Iris pigment epithelial cell (primary cell): ENCODE measurements around the gene GPR146.

Experiments
- DNase-seq: peaks from one replicate; pipeline ENCODE4 v3.0.0-alpha.2; 2011; ENCODE audit warnings: low read depth

The GPR146 gene

DNA sequence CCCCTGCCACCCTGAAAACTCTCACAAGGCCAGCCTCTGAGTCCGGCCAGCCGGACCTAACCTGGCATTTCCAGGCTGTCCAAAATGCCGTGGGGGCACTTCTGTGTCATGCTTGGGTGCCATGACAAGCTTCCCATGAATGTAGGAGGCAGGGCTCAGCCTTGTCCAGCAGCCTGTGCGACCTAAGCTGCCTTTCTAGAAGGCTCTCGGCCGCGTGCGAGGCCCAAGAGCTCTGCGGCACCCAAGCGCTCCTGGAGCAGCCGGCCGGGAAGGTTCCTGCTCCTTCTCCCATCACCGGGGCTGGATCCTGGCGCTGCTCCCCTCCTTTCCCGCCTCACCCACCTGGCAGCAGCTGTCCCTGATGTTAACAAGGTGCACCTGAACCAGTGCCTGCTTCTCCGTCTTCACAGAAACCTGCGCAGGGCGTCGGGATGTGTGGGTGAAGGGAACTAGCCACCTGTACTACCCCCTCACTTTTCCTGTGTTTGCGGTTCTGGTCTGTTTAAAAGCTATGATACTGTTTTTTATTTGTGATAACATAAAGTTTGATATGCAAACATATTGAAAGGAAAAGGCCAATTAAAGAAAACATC is 49.7 kb downstream of the GPR146 start:
- no peak for DNase-seq

DNA sequence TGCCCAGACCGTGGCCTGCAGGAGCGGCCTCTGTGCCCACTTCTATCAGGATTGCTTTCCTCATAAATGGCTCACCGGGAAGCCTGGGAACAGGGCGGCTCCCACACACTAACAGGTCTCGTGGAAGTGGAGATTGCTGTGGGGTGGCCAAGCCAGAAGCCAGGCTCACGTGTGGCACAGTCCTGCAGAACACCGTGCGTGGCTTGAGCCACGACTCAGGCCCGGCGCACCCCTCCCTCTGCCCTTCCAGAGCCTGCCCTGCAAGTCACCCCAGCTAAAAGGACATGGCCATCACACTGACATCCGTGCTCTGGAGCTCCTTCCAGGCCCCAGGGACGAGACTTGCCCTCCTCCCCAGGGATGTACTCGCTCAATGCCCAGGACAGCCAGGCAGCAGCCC is 50.5 kb downstream of the GPR146 start:
- DNase-seq, result no peak

DNA sequence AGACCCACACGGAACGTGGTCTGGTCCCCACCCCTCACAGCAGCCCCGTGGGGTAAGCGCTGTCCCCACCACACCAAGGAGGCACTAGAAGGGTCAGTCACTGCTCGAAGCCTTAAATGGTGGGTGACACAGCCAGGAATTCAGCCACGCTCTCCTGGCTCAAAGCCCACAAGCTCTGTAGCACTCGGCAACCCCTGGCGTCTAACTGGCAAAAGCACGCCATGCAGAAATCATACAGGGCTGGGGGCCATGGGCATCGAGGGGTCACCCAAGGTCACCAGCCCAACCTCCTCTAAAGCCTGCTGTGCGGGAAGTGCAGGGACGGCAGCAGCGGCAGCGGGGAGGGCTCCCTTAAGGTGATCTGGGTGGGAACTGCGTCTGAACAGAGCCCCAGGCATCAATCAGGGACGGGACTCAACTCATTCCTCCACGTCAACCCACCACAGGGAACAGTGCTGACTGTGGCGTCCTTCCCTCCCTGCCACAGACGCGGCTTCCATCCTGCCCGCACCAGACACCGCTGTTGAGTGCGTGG is 51.3 kb downstream of the GPR146 start:
- no peak for DNase-seq

DNA sequence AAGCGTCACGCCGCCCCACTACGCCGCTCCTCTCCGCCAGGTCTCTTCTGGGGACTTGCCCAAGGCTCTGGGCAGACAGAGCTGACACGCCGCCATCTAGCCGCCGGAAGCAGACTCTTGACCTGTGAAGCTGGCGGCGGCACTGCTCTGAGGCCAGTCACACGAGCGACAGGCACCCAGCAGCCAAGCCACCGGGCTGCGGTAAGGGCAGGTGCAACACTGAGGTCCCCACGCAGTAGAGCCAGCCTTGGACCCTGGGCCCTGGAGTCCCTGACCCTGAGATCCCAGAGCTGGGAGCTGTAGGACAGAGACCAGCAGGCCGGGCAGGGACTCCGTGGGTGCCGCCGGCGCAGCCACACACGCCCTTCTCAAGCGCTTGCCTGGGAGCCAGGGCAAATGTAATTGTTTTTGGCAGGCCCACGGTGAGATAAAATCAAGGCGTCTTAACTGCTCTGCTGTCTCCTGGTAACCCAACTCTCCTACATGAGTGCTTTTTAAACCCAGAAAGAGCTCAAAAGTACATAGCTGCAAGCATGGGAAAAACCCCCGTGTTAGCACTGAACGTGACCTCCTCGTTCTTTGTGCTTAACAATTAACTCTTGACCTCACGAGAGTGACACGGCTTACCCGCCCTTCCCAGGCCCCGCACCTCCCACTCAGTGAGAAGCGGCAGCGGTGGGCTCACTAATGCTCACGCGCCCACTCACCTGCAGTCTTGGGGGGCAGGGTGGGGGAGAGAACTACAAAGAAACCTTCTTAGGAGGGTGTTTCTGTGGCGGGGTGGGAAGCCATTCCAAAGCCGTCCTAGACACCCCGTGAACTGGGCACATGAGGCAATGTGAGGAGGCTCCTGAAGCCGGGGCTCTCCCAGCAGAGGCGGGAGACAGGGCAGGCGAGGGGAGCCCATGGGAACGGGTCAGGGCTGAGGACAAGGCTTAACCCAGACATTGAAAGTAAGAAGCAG is 52.1 kb downstream of the GPR146 start:
- no peak for DNase-seq

DNA sequence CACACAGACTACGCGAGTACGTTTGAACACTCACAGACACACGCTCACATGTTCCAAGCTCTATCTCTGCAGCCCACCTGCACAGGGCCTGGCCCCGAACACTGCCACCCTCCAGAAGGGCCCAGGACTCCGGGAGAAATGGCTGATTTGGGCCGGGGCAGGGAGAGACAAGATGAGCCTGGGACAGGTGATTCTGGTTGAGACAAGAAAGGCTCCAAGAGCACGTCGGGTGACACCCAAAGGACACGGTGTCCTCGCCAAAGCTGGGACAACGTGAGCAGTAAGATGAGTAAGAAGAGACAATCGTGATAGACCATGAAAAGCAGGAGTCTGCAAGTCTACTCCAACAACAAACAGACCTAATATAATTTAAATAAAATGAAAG is 52.8 kb downstream of the GPR146 start:
- DNase-seq, result no peak

DNA sequence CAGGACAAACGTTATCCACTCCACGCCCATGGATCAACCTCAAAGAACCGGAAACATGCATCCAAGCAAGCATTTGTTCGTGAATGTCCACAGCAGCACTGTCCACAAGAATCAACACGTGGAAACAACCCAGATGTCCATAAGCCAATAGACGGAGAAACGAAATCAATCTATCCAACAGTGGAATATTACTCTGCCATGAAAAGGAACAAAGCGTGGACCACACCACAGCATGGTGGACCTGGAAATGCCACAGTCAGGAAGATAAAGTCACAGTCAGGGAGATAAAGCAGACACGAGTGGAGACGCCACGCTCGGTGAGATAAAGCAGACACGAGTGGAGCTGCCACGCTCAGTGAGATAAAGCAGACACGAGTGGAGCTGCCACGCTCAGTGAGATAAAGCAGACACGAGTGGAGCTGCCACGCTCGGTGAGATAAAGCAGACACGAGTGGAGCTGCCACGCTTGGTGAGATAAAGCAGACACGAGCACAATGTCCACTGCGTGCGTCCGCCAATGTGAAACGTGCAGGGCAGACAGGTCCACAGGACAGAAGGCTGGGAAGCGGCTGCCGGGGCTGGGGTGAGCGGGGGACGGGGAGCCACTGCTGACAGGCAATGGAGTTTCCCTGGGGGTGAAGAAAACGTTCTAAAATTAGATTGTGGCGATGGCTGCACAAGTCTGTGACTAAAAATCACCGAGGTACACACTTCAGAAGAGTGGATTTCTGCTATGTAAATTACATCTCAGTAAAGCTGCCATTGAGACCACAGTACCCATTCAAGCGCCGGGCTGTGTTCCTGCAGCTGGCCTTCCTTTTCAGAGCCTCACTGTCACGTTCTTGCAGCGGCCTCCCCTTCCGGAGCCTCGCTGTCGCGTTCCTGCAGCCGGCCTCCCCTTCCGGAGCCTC is 54.2 kb downstream of the GPR146 start:
- DNase-seq, result no peak

DNA sequence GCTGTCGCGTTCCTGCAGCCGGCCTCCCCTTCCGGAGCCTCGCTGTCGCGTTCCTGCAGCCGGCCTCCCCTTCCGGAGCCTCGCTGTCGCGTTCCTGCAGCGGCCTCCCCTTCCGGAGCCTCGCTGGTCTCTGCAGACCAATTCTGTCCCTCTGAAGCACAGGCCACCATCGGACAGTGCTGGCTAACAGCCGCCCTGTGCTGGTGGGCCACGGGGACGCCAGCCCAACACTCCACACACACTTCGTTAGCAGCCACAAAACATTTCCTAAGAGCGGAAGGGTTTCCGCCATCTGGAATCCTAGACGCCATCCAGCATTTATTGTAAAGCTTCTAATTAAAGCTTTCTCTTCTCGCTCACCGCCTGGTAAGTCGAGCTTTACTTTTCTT is 54.8 kb downstream of the GPR146 start:
- DNase-seq, result no peak

DNA sequence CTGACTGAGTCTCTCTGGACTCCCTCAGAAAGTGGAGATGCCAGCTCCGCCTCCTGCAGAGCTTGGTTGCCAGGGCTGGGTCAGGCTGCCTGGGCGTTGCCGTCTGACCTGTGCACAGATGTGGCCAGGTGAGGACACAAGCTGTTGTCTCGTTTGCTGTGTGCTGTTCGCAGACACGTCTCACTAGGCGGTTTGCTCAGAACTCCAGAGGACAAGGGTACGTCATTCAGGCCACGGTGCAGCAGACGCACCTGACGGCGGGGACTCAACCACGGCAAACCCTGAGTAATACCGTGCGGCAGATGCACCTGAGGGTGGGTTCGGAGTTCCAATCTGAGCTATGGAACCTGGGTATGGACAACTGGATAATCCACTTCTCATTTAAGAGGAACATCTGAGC is 55.3 kb downstream of the GPR146 start:
- DNase-seq, result no peak

DNA sequence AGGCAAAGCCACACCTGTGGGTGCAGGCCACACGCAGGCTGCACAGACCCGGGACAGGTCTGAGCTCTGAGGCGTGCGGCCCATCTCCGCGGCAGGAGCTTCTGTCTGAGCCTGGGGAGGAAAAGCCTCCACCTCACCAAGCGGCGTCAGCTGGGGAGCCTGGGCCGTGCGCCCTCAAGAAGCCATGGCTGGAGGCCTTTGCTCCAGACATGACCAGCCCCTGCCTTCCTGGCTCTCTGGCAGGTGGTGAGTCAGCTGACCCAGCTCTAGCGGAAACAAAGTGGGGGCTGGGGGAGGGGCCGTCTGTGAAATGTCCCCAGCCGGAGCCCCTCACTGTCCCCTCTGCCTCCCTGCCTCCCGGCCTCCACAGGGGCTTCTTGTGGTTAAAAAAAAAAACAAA is 56.0 kb downstream of the GPR146 start:
- DNase-seq, result no peak

DNA sequence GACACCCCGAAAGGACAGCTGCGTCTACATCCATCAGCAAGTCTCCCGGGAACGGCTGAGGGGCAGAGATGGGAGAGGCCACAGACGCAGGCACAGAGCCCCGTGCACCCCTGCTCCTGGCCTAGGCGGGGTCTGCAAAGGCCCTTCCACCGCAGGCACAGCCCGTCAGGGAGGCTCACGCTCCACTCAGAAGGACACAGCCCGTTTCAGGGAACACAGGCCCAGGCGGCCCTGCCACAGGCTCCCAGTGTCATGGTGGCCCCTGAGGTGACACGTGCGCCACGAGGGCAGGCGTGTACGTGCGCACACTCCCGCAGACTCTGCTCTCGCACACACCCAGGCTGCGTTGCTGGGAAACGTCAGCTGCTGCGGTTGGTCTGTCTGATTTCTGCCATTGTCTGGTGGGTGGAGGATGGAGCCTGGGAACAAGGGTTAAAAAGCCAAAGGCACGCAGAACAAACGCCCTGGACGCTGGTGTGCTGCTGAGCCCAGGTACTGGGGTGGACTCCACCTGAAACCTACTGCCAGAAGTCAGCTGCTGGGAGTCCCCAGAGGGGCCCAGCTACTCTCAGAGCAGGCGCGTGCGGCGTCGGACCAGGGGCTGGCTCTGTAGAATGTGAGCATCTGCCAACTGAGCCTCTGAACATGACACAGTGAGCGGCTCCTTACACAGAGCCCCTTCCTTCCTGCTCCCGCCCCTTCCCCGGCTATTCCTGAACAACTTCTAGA is 56.7 kb downstream of the GPR146 start:
- no peak for DNase-seq

DNA sequence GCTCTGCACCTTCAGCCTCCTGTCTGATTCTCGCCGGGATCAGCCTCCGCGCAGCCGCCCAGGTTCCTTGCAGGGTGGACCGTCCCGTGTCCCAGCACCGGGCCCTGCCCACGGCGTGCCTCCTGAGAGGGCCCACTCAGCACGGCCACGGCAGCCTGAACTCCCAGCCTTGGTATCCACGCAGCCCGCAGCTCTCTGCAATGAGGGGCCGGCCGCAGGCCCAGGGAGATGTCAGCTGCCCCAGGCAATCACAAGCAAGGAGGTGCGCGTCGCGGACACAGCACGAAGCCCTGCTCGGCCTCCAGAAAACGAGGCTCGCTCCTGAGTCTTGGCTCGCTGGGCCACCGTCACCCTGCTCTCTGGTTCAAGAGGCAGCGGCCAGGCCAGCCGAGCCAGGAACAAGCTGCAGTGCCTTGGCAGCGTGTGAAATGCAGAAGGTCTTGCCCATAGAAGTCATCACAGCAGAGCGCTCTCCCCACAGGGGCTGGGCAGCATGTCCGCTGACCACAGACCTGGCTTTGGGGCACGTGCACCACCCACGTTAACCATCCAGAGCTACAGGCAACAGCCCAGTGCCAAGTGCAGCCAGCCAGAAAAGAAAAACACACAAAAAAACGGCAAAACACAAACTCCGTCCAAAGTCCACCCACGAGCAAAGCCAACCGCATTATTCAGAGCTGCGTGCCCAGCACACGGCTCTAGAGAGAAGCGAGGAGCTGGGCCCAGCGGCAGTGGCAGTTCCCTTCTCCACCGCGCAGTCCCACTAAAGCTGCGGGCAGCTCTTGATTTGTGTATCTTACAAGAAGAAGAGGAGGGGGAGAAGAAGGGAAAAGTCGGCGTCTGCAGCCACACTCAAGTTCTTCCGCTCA is 57.5 kb downstream of the GPR146 start:
- no peak for DNase-seq

DNA sequence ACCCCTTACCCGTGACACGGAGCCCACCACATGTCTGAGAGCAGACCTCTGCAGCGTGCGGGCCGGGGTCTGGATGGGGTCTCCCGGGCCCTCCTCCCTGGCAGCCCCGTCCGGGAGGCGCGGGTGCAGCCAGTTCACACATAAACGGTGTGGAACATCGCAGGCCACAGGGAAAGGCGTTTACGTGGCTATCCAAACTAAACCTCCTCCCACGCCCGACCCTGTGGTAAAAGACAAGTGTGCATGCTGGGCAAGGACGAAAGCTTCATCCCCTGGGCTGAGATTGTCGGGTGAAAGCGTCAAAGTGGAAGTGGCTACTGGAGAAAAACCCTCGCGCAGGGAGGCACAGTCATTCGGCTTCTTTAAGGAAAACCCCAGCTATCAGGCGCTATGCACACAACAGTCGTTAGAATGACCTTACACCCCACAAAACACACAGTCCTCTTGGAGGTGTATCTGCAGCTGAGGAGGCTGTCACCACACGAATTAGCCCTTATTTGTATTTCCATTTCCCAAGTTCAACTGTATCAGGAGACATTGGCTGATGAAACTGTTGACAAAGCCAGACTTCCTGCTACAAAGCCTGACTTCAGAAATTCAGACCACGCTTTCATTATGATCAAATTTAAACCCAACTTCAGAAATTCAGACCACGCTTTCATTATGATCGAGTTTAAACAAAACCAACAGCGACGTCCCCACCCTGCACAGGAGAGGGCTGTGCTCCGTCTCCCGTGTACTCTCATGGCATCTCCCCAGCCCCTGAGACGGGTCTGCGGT is 58.9 kb downstream of the GPR146 start:
- DNase-seq, result no peak

DNA sequence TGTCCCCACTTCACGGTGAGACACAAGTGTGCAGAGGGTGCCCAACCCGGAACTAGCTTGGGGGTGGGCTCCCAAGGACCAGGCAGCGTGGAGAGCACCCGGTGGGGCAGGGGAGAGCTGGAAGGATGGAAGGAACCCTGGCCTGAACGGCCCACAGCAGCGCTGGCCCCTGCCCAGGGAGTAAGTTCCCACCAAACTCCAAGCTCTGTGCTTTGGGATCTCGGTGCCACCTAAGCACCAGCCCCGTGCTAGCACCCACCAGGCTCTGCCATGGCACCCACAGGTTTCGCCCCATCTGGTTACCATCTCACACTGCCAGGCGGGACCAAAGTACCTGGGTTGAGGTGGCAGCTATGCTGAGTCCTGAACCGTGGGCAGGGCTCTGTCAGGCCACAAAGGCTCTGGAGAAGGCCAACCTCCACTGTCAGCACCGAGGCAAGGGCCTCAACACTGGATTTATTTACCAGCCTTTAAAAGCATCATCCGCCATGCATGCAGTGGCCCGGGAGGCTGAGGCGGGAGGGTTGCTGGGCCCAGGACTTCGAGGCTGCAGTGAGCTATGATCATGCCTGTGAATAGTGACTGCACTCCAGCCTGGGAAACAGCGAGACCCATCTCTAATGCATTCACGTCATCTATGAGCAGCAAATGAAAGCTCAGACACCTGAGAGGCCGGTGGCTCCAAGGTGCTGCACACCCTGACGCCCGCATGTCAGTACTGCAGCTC is 59.6 kb downstream of the GPR146 start:
- DNase-seq, result no peak

DNA sequence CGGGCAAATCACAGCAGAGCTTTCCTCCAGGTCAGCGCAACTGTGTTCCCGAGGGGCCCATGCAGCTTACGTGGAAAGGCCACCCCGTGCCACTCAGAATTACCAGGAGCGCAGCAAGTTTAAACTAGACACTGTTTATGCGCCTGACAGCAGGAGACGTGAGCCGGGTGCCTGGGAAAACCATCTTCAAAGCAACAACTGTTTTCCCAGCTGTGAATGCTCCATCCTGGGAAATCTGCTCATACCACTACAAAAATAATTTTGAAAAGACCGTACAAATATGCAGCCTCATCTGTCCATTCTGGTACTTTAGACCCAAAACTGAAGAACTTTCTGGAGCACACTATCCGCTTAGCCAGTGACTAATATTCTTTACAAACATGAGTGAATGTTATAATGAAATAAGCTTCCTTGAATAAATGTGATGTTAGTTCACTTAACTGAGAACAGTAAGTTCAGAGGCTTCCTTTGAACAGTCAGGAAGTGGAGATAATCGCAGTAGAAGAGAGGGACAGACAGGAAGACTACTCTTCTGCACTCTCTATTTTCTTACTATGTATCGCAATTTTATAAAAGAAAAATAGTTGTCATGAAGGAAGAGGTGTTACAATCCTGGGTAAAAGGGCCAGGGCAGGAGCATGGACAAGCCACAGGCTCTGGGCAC is 60.3 kb downstream of the GPR146 start:
- no peak for DNase-seq

DNA sequence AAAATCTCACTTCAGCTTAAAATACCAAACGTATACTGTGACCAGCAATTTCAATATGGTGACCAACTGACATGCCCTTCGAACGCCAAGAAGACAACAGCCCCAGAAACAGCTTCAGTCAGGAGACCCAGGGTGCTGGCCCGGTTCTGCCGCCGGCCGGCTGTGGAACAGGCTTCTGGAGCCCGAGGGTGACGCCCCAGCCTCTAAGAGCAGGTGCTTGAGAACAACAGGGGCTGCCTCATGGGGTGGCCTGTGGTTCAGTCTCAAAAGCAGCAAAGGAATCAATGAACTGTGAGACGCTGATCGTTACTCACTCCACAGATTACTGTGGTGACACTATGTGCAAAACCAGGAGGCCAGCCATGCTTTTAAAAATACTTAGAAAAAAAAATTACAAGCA is 60.8 kb downstream of the GPR146 start:
- DNase-seq, result no peak

DNA sequence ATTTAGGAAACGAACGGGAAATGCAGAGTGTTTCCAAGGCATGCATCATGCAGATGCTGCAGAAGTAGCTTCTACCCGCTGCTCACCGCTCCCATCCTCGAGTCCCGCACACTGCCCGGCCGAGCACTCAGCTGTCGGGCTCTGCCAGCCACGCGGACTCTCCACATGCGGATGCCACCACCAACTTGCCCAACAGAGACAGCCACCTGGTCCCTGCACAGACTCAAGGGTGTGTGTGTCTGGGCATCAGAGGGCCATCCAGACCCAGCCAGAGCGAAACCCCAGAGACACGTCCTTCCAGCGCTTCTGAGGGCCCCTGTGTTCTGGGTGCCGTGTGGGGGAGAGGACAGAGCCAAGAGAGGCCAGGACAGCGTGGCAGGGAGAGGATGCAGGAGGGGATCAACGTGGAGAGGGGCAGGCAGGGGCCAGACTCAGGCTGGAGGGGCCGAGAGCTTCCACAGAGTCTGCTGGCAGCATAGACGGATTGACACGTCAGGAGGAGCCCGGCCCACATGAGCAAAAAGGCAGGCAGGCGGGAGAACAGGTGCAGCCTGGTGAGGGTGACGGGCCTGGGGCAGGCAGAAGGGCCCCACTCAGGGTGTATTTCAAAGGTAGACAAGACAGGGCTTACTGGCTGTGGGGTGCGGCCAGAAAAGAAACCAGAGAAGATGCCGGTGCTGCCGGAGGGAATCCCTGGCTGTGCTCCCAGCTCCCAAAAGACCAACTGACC is 61.9 kb downstream of the GPR146 start:
- DNase-seq, result no peak

DNA sequence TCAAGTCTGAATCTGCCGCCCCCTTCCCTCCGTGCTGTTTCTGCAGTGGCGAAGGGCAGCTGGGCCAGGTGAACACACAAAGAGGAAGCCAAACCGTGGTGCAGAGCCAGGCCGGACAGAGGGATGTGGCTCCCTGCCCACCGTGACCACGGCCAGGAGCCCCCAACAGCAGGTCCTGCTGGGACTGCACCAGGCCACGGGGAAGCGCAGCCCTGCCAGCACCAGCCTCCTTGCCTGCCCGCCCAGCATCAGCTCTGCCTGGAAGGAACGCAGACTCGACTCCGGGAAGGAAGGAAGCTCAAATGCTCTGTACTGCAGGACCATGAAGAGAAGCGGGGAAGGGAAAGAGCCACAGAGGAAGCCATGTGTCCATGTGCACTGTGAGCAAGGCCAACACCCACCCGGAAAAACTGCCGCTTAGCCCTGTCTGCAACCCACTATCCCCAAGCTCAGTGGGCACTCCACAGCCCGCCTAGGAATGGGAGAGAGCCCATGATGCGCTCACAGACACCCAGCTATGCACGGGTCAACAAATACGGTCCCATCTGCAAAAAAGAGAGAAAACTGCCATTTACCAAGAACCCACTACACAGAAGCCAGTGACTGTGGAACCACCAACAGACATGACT is 62.6 kb downstream of the GPR146 start:
- no peak for DNase-seq
